Astrocyte (in vitro differentiated cells and primary cell): ENCODE measurements around the gene FYN. TPM values are rescaled to one million over a fixed set of nuclear protein-coding genes. Genes with fewer than 3 reads are reported as not detected.

Experiments
- DNase-seq: peaks from one replicate; pipeline ENCODE4 v3.0.0-alpha.2; 2010; ENCODE audit warnings: low read depth
- FAIRE-seq: peaks from 2 replicates; lab custom pipeline; 2011; peaks lifted over from hg19 to GRCh38; lab: Jason Lieb, UNC
- H2AFZ ChIP-seq: 2 replicates; pipeline ENCODE4 v1.6.0; 2012; ENCODE audit warnings: low read depth, low read length, inconsistent platforms
- H3K27ac ChIP-seq: 2 replicates; pipeline ENCODE4 v1.5.1; 2011; ENCODE audit warnings: low read depth, low read length, inconsistent platforms
- H3K27me3 ChIP-seq: 2 replicates; pipeline ENCODE4 v1.6.0; 2011; ENCODE audit warnings: low read length, inconsistent platforms; ENCODE audit not compliant: insufficient read depth
- H3K36me3 ChIP-seq: 2 replicates; pipeline ENCODE4 v1.5.1; 2011; ENCODE audit warnings: low read length, inconsistent platforms; ENCODE audit not compliant: insufficient read depth
- H3K4me1 ChIP-seq: 2 replicates; pipeline ENCODE4 v1.5.1; 2011; ENCODE audit warnings: low read length, inconsistent platforms; ENCODE audit not compliant: insufficient read depth
- H3K4me2 ChIP-seq: 2 replicates; pipeline ENCODE4 v1.6.0; 2012; ENCODE audit warnings: low read length, inconsistent platforms
- H3K4me3 ChIP-seq: 2 replicates; pipeline ENCODE4 v1.5.1; 2011; ENCODE audit warnings: low read depth, mild to moderate bottlenecking, low read length, inconsistent platforms; ENCODE audit not compliant: insufficient read depth
- H3K79me2 ChIP-seq: 2 replicates; pipeline ENCODE4 v1.6.0; 2012; ENCODE audit warnings: mild to moderate bottlenecking, low read length, inconsistent platforms; ENCODE audit not compliant: insufficient read depth
- H3K9ac ChIP-seq: 2 replicates; pipeline ENCODE4 v1.6.0; 2012; ENCODE audit warnings: mild to moderate bottlenecking, low read length, inconsistent platforms
- H3K9me3 ChIP-seq: 2 replicates; pipeline ENCODE4 v1.5.1; 2012; ENCODE audit warnings: low read depth, mild to moderate bottlenecking, low read length, inconsistent platforms; ENCODE audit not compliant: insufficient read depth
- H4K20me1 ChIP-seq: 2 replicates; pipeline ENCODE4 v1.6.0; 2012; ENCODE audit warnings: low read length, inconsistent platforms; ENCODE audit not compliant: insufficient read depth
- H3K27ac Mint-ChIP-seq: one replicate; pipeline ENCODE4 v1.8.0; 2021; ENCODE audit warnings: mild to moderate bottlenecking, mixed read lengths; ENCODE audit not compliant: unreplicated experiment
- H3K27me3 Mint-ChIP-seq: one replicate; pipeline ENCODE4 v1.8.0; 2021; ENCODE audit warnings: low read depth, mixed read lengths; ENCODE audit not compliant: unreplicated experiment
- H3K36me3 Mint-ChIP-seq: one replicate; pipeline ENCODE4 v1.8.0; 2021; ENCODE audit warnings: low read depth, mixed read lengths; ENCODE audit not compliant: unreplicated experiment
- H3K4me1 Mint-ChIP-seq: one replicate; pipeline ENCODE4 v1.8.0; 2021; ENCODE audit warnings: low read depth, mixed read lengths; ENCODE audit not compliant: unreplicated experiment
- H3K4me3 Mint-ChIP-seq: one replicate; pipeline ENCODE4 v1.8.0; 2021; ENCODE audit warnings: mild to moderate bottlenecking, moderate library complexity, mixed read lengths; ENCODE audit not compliant: unreplicated experiment
- H3K9me3 Mint-ChIP-seq: one replicate; pipeline ENCODE4 v1.8.0; 2021; ENCODE audit warnings: mild to moderate bottlenecking, mixed read lengths; ENCODE audit not compliant: unreplicated experiment
- EZH2 ChIP-seq: IDR thresholded peaks from 2 replicates; pipeline ENCODE4 v1.6.1; 2012; ENCODE audit warnings: mild to moderate bottlenecking, low read length, inconsistent platforms; ENCODE audit not compliant: insufficient read depth
- total RNA-seq: library from RNA; stranded (reverse); gene quantifications from 2 replicates; pipeline ENCODE4 v1.2.1, GENCODE V29; 2021
- TF ChIP-seq, protein P1 (sequence below): IDR thresholded peaks from 2 replicates; pipeline ENCODE4 v1.5.1; 2011; ENCODE audit warnings: low read depth, mild to moderate bottlenecking, inconsistent platforms, low read length, moderate library complexity; ENCODE audit not compliant: insufficient read depth

The FYN gene
- total RNA-seq, 1 donor from 2014 or later: 167 TPM

DNA sequence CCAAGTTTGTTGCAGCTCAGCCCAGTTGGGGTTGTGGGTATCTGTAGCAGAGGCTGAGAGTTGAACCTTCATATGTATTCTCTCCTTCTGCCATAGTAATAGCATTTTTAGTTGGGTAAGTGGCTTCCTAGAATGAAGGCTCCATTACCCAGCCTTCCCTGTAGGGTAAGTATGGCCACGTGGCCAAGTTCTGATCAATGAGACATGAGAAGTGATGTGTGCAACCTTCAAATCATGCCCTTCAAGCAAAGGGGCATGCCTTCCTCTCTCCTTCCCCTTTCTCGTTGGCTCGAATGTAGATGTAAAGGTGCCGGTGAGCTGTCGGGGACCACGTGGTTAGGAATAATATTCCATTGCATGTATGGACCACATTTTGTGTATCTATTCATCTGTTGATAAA lies 254.8 kb downstream of the FYN start:
- H3K9me3 Mint-ChIP-seq: no peaks in the 10 kb centered on the region
- FAIRE-seq (no peak), DNase-seq (no peak)
- H3K4me2 ChIP-seq: no peak overlapping the region
- no peak overlapping the region for H3K27ac ChIP-seq
- H3K4me1 ChIP-seq: no peaks in the 10 kb centered on the region
- H3K36me3 Mint-ChIP-seq: no peaks in the 10 kb centered on the region
- H3K9ac ChIP-seq: no peak overlapping the region
- no peaks in the 10 kb centered on the region for H3K36me3 ChIP-seq
- no peaks in the 10 kb centered on the region for H3K79me2 ChIP-seq
- no peaks in the 10 kb centered on the region for H3K27me3 ChIP-seq
- no peaks in the 10 kb centered on the region for H4K20me1 ChIP-seq
- H3K4me1 Mint-ChIP-seq: peaks cover 2% of the 10 kb centered on the region
- no peak overlapping the region for H3K4me3 ChIP-seq
- no peaks in the 10 kb centered on the region for H3K9me3 ChIP-seq
- no peak overlapping the region for H3K4me3 Mint-ChIP-seq
- H3K27ac Mint-ChIP-seq: no peak overlapping the region
- no peak overlapping the region for H2AFZ ChIP-seq
- peaks cover 33% of the 10 kb centered on the region for H3K27me3 Mint-ChIP-seq
- no peak for TF ChIP-seq EZH2
- TF ChIP-seq, protein P1, sequence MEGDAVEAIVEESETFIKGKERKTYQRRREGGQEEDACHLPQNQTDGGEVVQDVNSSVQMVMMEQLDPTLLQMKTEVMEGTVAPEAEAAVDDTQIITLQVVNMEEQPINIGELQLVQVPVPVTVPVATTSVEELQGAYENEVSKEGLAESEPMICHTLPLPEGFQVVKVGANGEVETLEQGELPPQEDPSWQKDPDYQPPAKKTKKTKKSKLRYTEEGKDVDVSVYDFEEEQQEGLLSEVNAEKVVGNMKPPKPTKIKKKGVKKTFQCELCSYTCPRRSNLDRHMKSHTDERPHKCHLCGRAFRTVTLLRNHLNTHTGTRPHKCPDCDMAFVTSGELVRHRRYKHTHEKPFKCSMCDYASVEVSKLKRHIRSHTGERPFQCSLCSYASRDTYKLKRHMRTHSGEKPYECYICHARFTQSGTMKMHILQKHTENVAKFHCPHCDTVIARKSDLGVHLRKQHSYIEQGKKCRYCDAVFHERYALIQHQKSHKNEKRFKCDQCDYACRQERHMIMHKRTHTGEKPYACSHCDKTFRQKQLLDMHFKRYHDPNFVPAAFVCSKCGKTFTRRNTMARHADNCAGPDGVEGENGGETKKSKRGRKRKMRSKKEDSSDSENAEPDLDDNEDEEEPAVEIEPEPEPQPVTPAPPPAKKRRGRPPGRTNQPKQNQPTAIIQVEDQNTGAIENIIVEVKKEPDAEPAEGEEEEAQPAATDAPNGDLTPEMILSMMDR: no peak

DNA sequence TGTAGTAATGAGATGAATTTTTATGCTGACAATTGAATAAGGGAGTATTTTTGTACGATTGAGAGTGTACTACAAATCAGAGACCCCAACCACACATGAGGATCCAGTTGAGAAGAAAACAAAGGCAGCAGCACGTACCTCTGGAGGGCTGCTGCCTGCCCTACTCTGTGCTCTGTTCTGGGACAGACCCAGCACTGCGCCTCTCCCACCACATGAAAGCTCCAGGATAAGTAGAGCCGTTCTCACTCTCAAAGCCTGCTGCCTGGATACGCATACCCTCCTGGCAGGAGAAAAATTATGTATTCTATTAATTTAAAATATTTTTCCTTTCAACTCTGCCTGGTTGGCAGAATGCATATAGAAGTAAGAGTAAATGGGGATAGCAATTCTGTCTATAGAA lies 256.1 kb downstream of the FYN start:
- no peaks in the 10 kb centered on the region for H3K9me3 ChIP-seq
- Mint-ChIP-seq H3K27ac (no peak overlapping the region), H3K27me3 (peaks cover 33% of the 10 kb centered on the region), H3K4me1 (peaks cover 2% of the 10 kb centered on the region), H3K9me3 (peaks cover 4% of the 10 kb centered on the region), H3K36me3 (no peaks in the 10 kb centered on the region), H3K4me3 (no peak overlapping the region)
- no peaks in the 10 kb centered on the region for H3K4me1 ChIP-seq
- no peak for FAIRE-seq
- H3K27ac ChIP-seq: no peak overlapping the region
- no peak overlapping the region for H3K9ac ChIP-seq
- H4K20me1 ChIP-seq: no peaks in the 10 kb centered on the region
- TF ChIP-seq, protein P1: no peak
- no peak for TF ChIP-seq EZH2
- DNase-seq: no peak
- H2AFZ ChIP-seq: no peak overlapping the region
- H3K4me2 ChIP-seq: no peak overlapping the region
- no peaks in the 10 kb centered on the region for H3K27me3 ChIP-seq
- no peaks in the 10 kb centered on the region for H3K36me3 ChIP-seq
- H3K4me3 ChIP-seq: no peak overlapping the region
- H3K79me2 ChIP-seq: no peaks in the 10 kb centered on the region

DNA sequence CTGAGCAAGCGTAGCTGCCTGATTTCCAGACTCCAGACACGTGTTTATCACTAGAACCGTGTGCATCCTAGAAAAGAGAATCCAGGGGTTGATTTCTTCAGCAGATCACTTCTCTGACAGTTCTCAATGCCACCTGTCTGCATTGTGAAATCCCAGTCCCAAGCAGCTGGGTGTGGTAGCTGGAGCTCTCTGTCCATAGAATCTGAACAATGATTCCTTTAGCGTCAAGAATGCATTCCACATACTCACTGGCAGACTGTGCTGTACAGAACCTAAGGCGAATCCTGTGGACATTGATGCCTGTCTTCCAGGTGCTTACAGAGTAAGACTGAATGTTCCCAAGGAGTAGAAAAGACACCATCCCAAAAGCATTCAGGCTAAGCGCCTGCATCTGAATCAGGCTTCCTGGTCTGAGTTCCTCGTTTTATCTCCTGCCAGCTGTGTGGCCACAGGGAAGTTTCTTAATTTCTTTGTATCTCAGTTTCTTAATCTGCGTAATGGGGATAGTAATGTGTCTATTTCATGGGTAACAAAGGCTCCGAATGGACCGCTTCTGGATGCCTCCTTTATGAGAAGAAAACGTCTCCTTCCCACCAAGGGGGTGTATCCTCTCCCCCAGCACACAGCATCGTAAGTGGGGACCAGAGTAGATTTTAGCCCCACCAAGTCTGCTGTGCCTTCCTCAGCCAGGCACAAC lies 257.2 kb downstream of the FYN start:
- H3K27ac Mint-ChIP-seq: no peak overlapping the region
- H3K36me3 ChIP-seq: no peaks in the 10 kb centered on the region
- no peaks in the 10 kb centered on the region for H3K36me3 Mint-ChIP-seq
- no peak overlapping the region for H2AFZ ChIP-seq
- H3K9me3 ChIP-seq: no peaks in the 10 kb centered on the region
- H3K79me2 ChIP-seq: no peaks in the 10 kb centered on the region
- H3K4me1 Mint-ChIP-seq: peaks cover 2% of the 10 kb centered on the region
- H3K4me1 ChIP-seq: no peaks in the 10 kb centered on the region
- no peak for DNase-seq
- no peaks in the 10 kb centered on the region for H4K20me1 ChIP-seq
- no peak overlapping the region for H3K4me2 ChIP-seq
- no peak overlapping the region for H3K9ac ChIP-seq
- peaks cover 4% of the 10 kb centered on the region for H3K9me3 Mint-ChIP-seq
- H3K4me3 ChIP-seq: no peak overlapping the region
- H3K4me3 Mint-ChIP-seq: no peak overlapping the region
- FAIRE-seq: no peak
- H3K27me3 Mint-ChIP-seq: peaks cover 33% of the 10 kb centered on the region
- no peak for TF ChIP-seq EZH2
- TF ChIP-seq, protein P1: no peak
- no peak overlapping the region for H3K27ac ChIP-seq
- no peaks in the 10 kb centered on the region for H3K27me3 ChIP-seq
